SK-N-SH (cell line): Measurements from ENCODE around the gene LRRC59. TPM values are rescaled to one million over a fixed set of nuclear protein-coding genes. Genes with fewer than 3 reads are reported as not detected.

Experiments used
- CTCF ChIA-PET: fragments of 300-600, 350-600 bp; formaldehyde crosslinking; extraction: SDS; loops from one replicate; lab custom pipeline; 2021; lab: Yijun Ruan, JAX
- POLR2A ChIA-PET: fragments of 350-600 bp; sonication (Branson Sonifier 250); formaldehyde crosslinking; extraction: SDS; loops from one replicate; lab custom pipeline; 2020; ENCODE audit warnings: antibody characterized with exemption, inconsistent platforms; lab: Yijun Ruan, JAX
- DNase-seq: peaks from one replicate; pipeline ENCODE4 v3.0.0; 2012
- H2AFZ ChIP-seq: fragments of 200-600 bp; sonication (generic); 2 replicates; pipeline ENCODE4 v1.8.1; 2016; ENCODE audit warnings: antibody characterized with exemption, mild to moderate bottlenecking, low read depth
- H3F3A ChIP-seq: fragments of 200-600 bp; sonication (generic); replicated peaks from 2 replicates; pipeline ENCODE3; 2016; ENCODE audit warnings: antibody characterized with exemption, mild to moderate bottlenecking; ENCODE audit not compliant: insufficient read depth
- H3K27ac ChIP-seq, 2 experiments: fragments of 200-500 bp in 1 of 2; fragments of 200-600 bp in 1 of 2; sonication (Bioruptor generic) in 1 of 2; sonication (generic), shearing (Covaris generic) in 1 of 2; 2 replicates each; pipeline versions ENCODE4 v1.5.1 to v1.6.1; 2014 to 2016; ENCODE audit warnings: low read depth in 2 of 2, inconsistent platforms in 1 of 2, low read length in 1 of 2, mild to moderate bottlenecking in 1 of 2, mixed read lengths in 1 of 2
- H3K27me3 ChIP-seq: fragments of 200-600 bp; sonication (generic), shearing (Covaris generic); 2 replicates; pipeline ENCODE4 v1.6.1; 2016; ENCODE audit warnings: mixed run types; ENCODE audit not compliant: insufficient read depth
- H3K36me3 ChIP-seq, 2 experiments: fragments of 200-500 bp in 1 of 2; fragments of 200-600 bp in 1 of 2; sonication (Bioruptor generic) in 1 of 2; sonication (generic) in 1 of 2; replicated peaks in 1 of 2; 2 replicates each; pipeline versions ENCODE3 to v1.5.1; 2014 to 2016; ENCODE audit warnings: low read length in 1 of 2, mild to moderate bottlenecking in 1 of 2; ENCODE audit not compliant: insufficient read depth in 2 of 2, control insufficient read depth in 1 of 2
- H3K4me1 ChIP-seq, 2 experiments: fragments of 200-500 bp in 1 of 2; fragments of 200-600 bp in 1 of 2; sonication (Bioruptor generic) in 1 of 2; sonication (generic), shearing (Covaris generic) in 1 of 2; 2 replicates each; pipeline versions ENCODE4 v1.5.1 to v1.6.1; 2014 to 2016; ENCODE audit warnings: low read depth in 1 of 2, low read length in 1 of 2, mixed run types in 1 of 2; ENCODE audit not compliant: insufficient read depth in 2 of 2, control insufficient read depth in 1 of 2
- H3K4me2 ChIP-seq: fragments of 200-600 bp; sonication (generic), shearing (Covaris generic); 2 replicates; pipeline ENCODE4 v1.6.1; 2017; ENCODE audit warnings: mixed run types
- H3K4me3 ChIP-seq, 2 experiments: fragments of 200-500 bp in 1 of 2; fragments of 200-600 bp in 1 of 2; sonication (Bioruptor generic) in 1 of 2; sonication (generic), shearing (Covaris generic) in 1 of 2; 2 replicates each; pipeline versions ENCODE4 v1.5.1 to v1.8.1; 2014 to 2016; ENCODE audit warnings: low read depth in 2 of 2, inconsistent platforms in 1 of 2, low read length in 1 of 2, mild to moderate bottlenecking in 1 of 2, mixed read lengths in 1 of 2, moderate library complexity in 1 of 2
- H3K79me2 ChIP-seq: fragments of 200-600 bp; sonication (generic); 2 replicates; pipeline ENCODE4 v1.8.1; 2017; ENCODE audit warnings: mild to moderate bottlenecking; ENCODE audit not compliant: insufficient read depth
- H3K9ac ChIP-seq: fragments of 200-600 bp; sonication (generic); 2 replicates; pipeline ENCODE4 v1.6.1; 2017; ENCODE audit warnings: mixed run types
- H3K9me2 ChIP-seq: fragments of 200-600 bp; sonication (generic); 2 replicates; pipeline ENCODE4 v1.6.1; 2017; ENCODE audit warnings: mixed run types
- H3K9me3 ChIP-seq: fragments of 200-600 bp; sonication (generic); 2 replicates; pipeline ENCODE4 v1.6.1; 2017; ENCODE audit warnings: mixed run types, mild to moderate bottlenecking, moderate library complexity
- H4K20me1 ChIP-seq: fragments of 200-600 bp; sonication (generic); 2 replicates; pipeline ENCODE4 v1.6.1; 2017; ENCODE audit warnings: mild to moderate bottlenecking, mixed run types; ENCODE audit not compliant: insufficient read depth
- CHD2 ChIP-seq: fragments of 150-350 bp; IDR thresholded peaks from 2 replicates; pipeline ENCODE4 v1.6.1; 2018; ENCODE audit warnings: low read length; ENCODE audit not compliant: partially characterized antibody
- CTCF ChIP-seq: fragments of 200-600 bp; sonication (generic); IDR thresholded peaks from 2 replicates; pipeline ENCODE4 v1.6.1; 2017; ENCODE audit warnings: antibody characterized with exemption, mild to moderate bottlenecking, moderate library complexity
- ELF1 ChIP-seq: IDR thresholded peaks from 2 replicates; pipeline ENCODE4 v1.4.0; 2012
- FOSL2 ChIP-seq: IDR thresholded peaks from 2 replicates; pipeline ENCODE4 v1.4.0; 2012; ENCODE audit warnings: low read depth, mild to moderate bottlenecking, moderate library complexity, borderline replicate concordance
- FOXJ3 ChIP-seq: sonication (generic); formaldehyde crosslinking; IDR thresholded peaks from 2 replicates; pipeline ENCODE4 v1.5.1; 2020; ENCODE audit warnings: mild to moderate bottlenecking, missing genetic modification reagents
- FOXM1 ChIP-seq: IDR thresholded peaks from 2 replicates; pipeline ENCODE4 v1.4.0; 2012; ENCODE audit warnings: low read depth, mild to moderate bottlenecking
- GABPA ChIP-seq: IDR thresholded peaks from 2 replicates; pipeline ENCODE4 v1.4.0; 2012; ENCODE audit warnings: low read depth, mild to moderate bottlenecking
- GATA2 ChIP-seq: sonication (generic); formaldehyde crosslinking; IDR thresholded peaks from 2 replicates; pipeline ENCODE4 v1.5.0; 2020; ENCODE audit warnings: mild to moderate bottlenecking, missing genetic modification reagents
- MEF2A ChIP-seq: IDR thresholded peaks from 2 replicates; pipeline ENCODE4 v1.4.0; 2012; ENCODE audit warnings: low read depth, borderline replicate concordance
- MXI1 ChIP-seq: IDR thresholded peaks from 2 replicates; pipeline ENCODE4 v1.6.1; 2012; ENCODE audit warnings: mild to moderate bottlenecking, low read depth, low read length, improper control_type of control experiment
- NFIC ChIP-seq: IDR thresholded peaks from 2 replicates; pipeline ENCODE4 v1.4.0; 2012; ENCODE audit warnings: borderline replicate concordance
- NRF1 ChIP-seq: IDR thresholded peaks from 2 replicates; pipeline ENCODE4 v1.6.1; 2012; ENCODE audit warnings: low read depth, mild to moderate bottlenecking, low read length
- POLR2AphosphoS5 ChIP-seq: IDR thresholded peaks from 2 replicates; pipeline ENCODE4 v1.6.1; 2012; ENCODE audit warnings: low read depth, low read length
- RAD21 ChIP-seq: IDR thresholded peaks from 2 replicates; pipeline ENCODE4 v1.6.1; 2012; ENCODE audit warnings: mild to moderate bottlenecking, low read length
- RCOR1 ChIP-seq: fragments of 150-350 bp; IDR thresholded peaks from 2 replicates; pipeline ENCODE4 v1.6.1; 2017; ENCODE audit warnings: antibody characterized with exemption, low read length
- RXRA ChIP-seq: IDR thresholded peaks from 2 replicates; pipeline ENCODE4 v1.4.0; 2012; ENCODE audit warnings: low read depth, mild to moderate bottlenecking, borderline replicate concordance
- SMC3 ChIP-seq: IDR thresholded peaks from 2 replicates; pipeline ENCODE4 v1.6.1; 2012; ENCODE audit warnings: low read depth, low read length, improper control_type of control experiment
- TAF1 ChIP-seq: IDR thresholded peaks from 2 replicates; pipeline ENCODE4 v1.6.1; 2012; ENCODE audit warnings: low read depth, mild to moderate bottlenecking, low read length, moderate library complexity, borderline replicate concordance
- TCF12 ChIP-seq: IDR thresholded peaks from 2 replicates; pipeline ENCODE4 v1.4.0; 2012
- TEAD4 ChIP-seq: IDR thresholded peaks from 2 replicates; pipeline ENCODE4 v1.4.0; 2012; ENCODE audit warnings: mild to moderate bottlenecking, borderline replicate concordance; ENCODE audit not compliant: insufficient read depth
- USF2 ChIP-seq: fragments of 150-350 bp; IDR thresholded peaks from 2 replicates; pipeline ENCODE4 v1.6.1; 2017; ENCODE audit warnings: antibody characterized with exemption, low read length, low read depth, borderline replicate concordance
- YY1 ChIP-seq: IDR thresholded peaks from 2 replicates; pipeline ENCODE4 v1.4.0; 2012; ENCODE audit warnings: low read depth, mild to moderate bottlenecking
- WGBS: methylation state at CpG from one replicate; pipeline ENCODE4 v1.1.6; 2017; ENCODE audit warnings: low lambda C conversion rate; 5-methylcytosine and 5-hydroxymethylcytosine counted together
- polyA plus RNA-seq, 3 experiments: library from polyadenylated mRNA; depleted of rRNA; stranded (reverse); fragments of >200 nt; gene quantifications; 2 replicates each; pipeline ENCODE4 v1.2.3, GENCODE V29; 2012
- TF ChIP-seq, protein P1 (sequence below): IDR thresholded peaks from 2 replicates; pipeline ENCODE4 v1.4.0; 2012; ENCODE audit warnings: low read depth, borderline replicate concordance
- TF ChIP-seq, protein P2 (sequence below): IDR thresholded peaks from 2 replicates; pipeline ENCODE4 v1.6.1; 2012; ENCODE audit warnings: mild to moderate bottlenecking, low read depth, low read length, moderate library complexity
- TF ChIP-seq, protein P3 (sequence below): fragments of 150-350 bp; IDR thresholded peaks from 2 replicates; pipeline ENCODE4 v1.6.1; 2016; ENCODE audit warnings: mild to moderate bottlenecking, low read depth, low read length
- TF ChIP-seq, protein P4 (sequence below): IDR thresholded peaks from 2 replicates; pipeline ENCODE4 v1.4.0; 2012; ENCODE audit warnings: low read depth

Gene LRRC59
- polyA plus RNA-seq, 1 of the 3 experiments (the other 2 are of a cell fraction), result 137 TPM

- Histone ChIP-seq H3K9me3 (no peaks in the 10 kb centered on the region), H3K27ac (peak overlapping the region in 1 of 2 experiments; percentile 9; a peak in 1 of 4 replicates), H3K4me1 (peaks cover 9 to 25% of the 10 kb centered on the region in 2 experiments; a peak in 2 of 4 replicates), H3K4me3 (no peak overlapping the region), H2AFZ (no peak overlapping the region), H3F3A (peaks cover 21% of the 10 kb centered on the region), H3K27me3 (no peaks in the 10 kb centered on the region), H3K9me2 (no peaks in the 10 kb centered on the region), H3K4me2 (no peak overlapping the region), H3K79me2 (no peaks in the 10 kb centered on the region), H3K9ac (no peak overlapping the region), H4K20me1 (no peaks in the 10 kb centered on the region), H3K36me3 (peaks cover 25 to 60% of the 10 kb centered on the region in 2 experiments)
- ChIA-PET CTCF (interaction anchor here (1.3 to 3.4 kb wide), 4 partner anchors 12 to 115 kb away, joined by 3 to 22 read pairs (median 5); partner anchors contain the start of gene LRRC59), POLR2A (interaction anchor here (1.0 kb wide), 1 partner anchor 12 kb away, joined by 4 read pairs; no protein-coding TSS in a partner anchor)
- TF ChIP-seq RCOR1 (no peak), YY1 (no peak), USF2 (no peak), TCF12 (no peak), NRF1 (no peak), CHD2 (no peak), MEF2A (no peak), NFIC (no peak), RAD21 (no peak), POLR2AphosphoS5 (no peak; the same call in 1 of the 2 replicates), SMC3 (no peak), FOXM1 (no peak), ELF1 (no peak), MXI1 (no peak), GATA2 (CRISPR knock-in tag) (no peak), FOXJ3 (CRISPR knock-in tag) (no peak), TEAD4 (no peak), TAF1 (no peak), RXRA (no peak), GABPA (no peak), CTCF (peak; percentile 39), FOSL2 (peak; percentile 20; the same call in 1 of the 2 replicates)
- TF ChIP-seq, protein P1, sequence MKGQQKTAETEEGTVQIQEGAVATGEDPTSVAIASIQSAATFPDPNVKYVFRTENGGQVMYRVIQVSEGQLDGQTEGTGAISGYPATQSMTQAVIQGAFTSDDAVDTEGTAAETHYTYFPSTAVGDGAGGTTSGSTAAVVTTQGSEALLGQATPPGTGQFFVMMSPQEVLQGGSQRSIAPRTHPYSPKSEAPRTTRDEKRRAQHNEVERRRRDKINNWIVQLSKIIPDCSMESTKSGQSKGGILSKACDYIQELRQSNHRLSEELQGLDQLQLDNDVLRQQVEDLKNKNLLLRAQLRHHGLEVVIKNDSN, result no peak
- TF ChIP-seq, protein P2, sequence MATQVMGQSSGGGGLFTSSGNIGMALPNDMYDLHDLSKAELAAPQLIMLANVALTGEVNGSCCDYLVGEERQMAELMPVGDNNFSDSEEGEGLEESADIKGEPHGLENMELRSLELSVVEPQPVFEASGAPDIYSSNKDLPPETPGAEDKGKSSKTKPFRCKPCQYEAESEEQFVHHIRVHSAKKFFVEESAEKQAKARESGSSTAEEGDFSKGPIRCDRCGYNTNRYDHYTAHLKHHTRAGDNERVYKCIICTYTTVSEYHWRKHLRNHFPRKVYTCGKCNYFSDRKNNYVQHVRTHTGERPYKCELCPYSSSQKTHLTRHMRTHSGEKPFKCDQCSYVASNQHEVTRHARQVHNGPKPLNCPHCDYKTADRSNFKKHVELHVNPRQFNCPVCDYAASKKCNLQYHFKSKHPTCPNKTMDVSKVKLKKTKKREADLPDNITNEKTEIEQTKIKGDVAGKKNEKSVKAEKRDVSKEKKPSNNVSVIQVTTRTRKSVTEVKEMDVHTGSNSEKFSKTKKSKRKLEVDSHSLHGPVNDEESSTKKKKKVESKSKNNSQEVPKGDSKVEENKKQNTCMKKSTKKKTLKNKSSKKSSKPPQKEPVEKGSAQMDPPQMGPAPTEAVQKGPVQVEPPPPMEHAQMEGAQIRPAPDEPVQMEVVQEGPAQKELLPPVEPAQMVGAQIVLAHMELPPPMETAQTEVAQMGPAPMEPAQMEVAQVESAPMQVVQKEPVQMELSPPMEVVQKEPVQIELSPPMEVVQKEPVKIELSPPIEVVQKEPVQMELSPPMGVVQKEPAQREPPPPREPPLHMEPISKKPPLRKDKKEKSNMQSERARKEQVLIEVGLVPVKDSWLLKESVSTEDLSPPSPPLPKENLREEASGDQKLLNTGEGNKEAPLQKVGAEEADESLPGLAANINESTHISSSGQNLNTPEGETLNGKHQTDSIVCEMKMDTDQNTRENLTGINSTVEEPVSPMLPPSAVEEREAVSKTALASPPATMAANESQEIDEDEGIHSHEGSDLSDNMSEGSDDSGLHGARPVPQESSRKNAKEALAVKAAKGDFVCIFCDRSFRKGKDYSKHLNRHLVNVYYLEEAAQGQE, result no peak
- TF ChIP-seq, protein P3, sequence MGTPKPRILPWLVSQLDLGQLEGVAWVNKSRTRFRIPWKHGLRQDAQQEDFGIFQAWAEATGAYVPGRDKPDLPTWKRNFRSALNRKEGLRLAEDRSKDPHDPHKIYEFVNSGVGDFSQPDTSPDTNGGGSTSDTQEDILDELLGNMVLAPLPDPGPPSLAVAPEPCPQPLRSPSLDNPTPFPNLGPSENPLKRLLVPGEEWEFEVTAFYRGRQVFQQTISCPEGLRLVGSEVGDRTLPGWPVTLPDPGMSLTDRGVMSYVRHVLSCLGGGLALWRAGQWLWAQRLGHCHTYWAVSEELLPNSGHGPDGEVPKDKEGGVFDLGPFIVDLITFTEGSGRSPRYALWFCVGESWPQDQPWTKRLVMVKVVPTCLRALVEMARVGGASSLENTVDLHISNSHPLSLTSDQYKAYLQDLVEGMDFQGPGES, result no peak
- TF ChIP-seq, protein P4, sequence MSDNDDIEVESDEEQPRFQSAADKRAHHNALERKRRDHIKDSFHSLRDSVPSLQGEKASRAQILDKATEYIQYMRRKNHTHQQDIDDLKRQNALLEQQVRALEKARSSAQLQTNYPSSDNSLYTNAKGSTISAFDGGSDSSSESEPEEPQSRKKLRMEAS, result peak; percentile 72
- DNase-seq, result no peak
- 86% methylated on average over 9 of the region's 9 CpGs for WGBS
Measured at GRCh38 chr17:50364715-50365114, 32.6 kb downstream of the LRRC59 start.
